ENCODE data around the gene ATP13A1.

- no peak for TF ChIP-seq POLR2A (IDR thresholded peaks at IDR 0.05; ENCODE audit: control extremely low read depth in 1 of 2, low read depth in 2 of 2, low read length in 2 of 2)
- no peak for TF ChIP-seq CBX5 (IDR thresholded peaks at IDR 0.05; ENCODE audit: low read depth, low read length)
- no peak for TF ChIP-seq CTCF (IDR thresholded peaks at IDR 0.05; ENCODE audit: control extremely low read depth in 1 of 3, insufficient read depth in 1 of 3, low read depth in 1 of 3, low read length in 3 of 3)
- no peak for TF ChIP-seq JUN (IDR thresholded peaks at IDR 0.05; ENCODE audit: low read depth, low read length)
- TF ChIP-seq EZH2 (IDR thresholded peaks at IDR 0.05; ENCODE audit: low read depth, low read length, severe bottlenecking), result no peak
- no peak for TF ChIP-seq EGR1 (IDR thresholded peaks at IDR 0.05; ENCODE audit: borderline replicate concordance, low read depth, low read length)
- no peak for TF ChIP-seq BRCA1 (IDR thresholded peaks at IDR 0.05; ENCODE audit: low read depth, low read length)
- no peak for TF ChIP-seq POLR2AphosphoS5 (IDR thresholded peaks at IDR 0.05; ENCODE audit: low read depth, low read length)
These were observed 10.8 kb upstream of the ATP13A1 start for GRCh38 chr19:19674315-19674714.
